Gastroesophageal sphincter (tissue), 3 donors: ENCODE results near the gene SEPTIN7.

Experiments used
- CTCF ChIP-seq, 4 experiments: fragments of 200-600 bp in 2 of 4; fragments of 450-650 bp in 2 of 4; sonication (generic) in 1 of 4; IDR thresholded peaks; one replicate each; pipeline ENCODE4 v1.5.1; 2017 to 2019; ENCODE audit warnings: antibody characterized with exemption in 4 of 4, mild to moderate bottlenecking in 2 of 4, moderate library complexity in 2 of 4
- POLR2A ChIP-seq, 2 donors: fragments of 450-650 bp; IDR thresholded peaks; one replicate each; pipeline ENCODE4 v1.6.1; 2017; ENCODE audit warnings: antibody characterized with exemption in 2 of 2, mild to moderate bottlenecking in 2 of 2, moderate library complexity in 1 of 2
- POLR2AphosphoS5 ChIP-seq: sonication (generic); formaldehyde crosslinking; IDR thresholded peaks from one replicate; pipeline ENCODE4 v1.6.1; 2017; ENCODE audit warnings: antibody characterized with exemption

GRCh38 chr7:35780070-35780469 is 20.8 kb upstream of the SEPTIN7 start:
- no peak for TF ChIP-seq CTCF (IDR thresholded peaks at IDR 0.05)
- no peak for TF ChIP-seq POLR2A (IDR thresholded peaks at IDR 0.05)
- TF ChIP-seq POLR2AphosphoS5 = no peak
